GM19193 (cell line): ENCODE measurements around the gene REEP6.

Experiments used
- POLR2A ChIP-seq: IDR thresholded peaks from 4 replicates; pipeline ENCODE4 v1.6.1; 2011; ENCODE audit not compliant: insufficient read depth, insufficient read length; ENCODE audit errors: extremely low read depth

The REEP6 gene

DNA sequence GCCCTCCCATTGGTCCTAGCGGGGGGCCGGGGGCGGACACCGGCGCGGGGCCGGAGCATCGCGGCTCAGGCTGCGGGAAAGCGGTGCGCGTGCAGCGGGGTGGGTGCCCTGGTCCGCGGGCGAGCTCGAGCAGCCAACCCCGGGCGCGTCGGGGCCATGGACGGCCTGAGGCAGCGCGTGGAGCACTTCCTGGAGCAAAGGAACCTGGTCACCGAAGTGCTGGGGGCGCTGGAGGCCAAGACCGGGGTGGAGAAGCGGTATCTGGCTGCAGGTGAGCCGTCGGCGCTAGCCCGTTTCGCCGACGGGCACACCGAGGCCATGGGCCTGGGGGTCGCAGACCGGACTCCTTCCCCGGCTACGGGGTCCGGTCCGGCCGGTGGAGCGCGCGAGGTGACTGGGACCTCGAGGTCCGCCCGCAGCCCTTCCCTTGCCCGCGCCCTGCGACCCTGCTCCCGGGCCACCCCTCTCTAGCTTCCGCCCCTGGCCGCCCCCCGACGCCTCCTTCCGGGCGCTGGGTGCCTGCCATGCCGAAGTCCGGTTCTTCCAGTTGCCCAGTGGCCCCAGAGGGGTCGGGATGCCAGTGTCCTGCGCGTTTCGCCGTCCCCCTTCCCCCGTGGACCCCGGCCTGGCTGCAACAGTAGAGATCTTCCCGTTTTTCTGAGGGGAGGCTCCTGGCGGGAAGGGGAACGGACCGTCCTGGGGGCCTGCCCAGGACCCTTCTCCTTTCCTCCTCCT lies at the start of gene REEP6:
Gene REEP6 (plus strand): TSS at position 68 of the 735 bp plus-strand sequence. CDS start 89 bp downstream, at position 157.
- TF ChIP-seq POLR2A: no peak

DNA sequence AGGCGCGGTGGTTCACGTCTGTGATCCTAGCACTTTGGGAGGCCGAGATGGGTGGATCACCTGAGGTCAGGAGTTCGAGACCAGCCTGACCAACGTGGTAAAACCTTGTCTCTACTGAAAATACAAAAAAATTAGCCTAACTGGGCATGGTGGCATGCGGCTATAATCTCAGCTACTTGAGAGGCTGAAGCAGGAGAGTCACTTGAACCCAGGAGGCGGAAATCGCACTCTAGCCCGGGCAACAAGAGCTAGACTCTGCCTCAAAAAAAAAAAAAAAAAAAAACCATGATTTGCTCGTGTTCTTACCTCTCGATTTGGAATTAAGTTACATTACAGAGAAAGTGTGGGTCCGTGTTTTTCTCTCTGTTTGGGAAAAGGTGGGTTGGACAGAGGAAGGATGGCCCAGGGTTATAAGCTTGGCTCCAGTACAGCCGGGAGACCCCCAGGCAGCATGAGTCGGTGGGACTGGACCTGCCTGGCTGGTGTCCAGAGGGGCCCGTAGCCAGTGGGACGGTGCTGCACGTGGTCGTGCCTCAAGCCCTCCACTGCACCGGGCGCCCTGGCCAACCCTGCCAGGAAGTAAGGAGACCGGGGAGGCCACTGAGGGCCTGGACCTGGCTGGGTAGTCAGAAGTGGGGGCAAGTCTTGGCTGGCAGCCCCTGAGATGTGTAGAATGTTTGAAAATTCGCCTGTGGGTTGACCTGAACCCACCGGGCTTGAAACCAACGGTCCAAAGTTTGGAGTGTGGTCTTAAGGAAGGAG lies 49.1 kb upstream of the REEP6 start:
- no peak for TF ChIP-seq POLR2A

DNA sequence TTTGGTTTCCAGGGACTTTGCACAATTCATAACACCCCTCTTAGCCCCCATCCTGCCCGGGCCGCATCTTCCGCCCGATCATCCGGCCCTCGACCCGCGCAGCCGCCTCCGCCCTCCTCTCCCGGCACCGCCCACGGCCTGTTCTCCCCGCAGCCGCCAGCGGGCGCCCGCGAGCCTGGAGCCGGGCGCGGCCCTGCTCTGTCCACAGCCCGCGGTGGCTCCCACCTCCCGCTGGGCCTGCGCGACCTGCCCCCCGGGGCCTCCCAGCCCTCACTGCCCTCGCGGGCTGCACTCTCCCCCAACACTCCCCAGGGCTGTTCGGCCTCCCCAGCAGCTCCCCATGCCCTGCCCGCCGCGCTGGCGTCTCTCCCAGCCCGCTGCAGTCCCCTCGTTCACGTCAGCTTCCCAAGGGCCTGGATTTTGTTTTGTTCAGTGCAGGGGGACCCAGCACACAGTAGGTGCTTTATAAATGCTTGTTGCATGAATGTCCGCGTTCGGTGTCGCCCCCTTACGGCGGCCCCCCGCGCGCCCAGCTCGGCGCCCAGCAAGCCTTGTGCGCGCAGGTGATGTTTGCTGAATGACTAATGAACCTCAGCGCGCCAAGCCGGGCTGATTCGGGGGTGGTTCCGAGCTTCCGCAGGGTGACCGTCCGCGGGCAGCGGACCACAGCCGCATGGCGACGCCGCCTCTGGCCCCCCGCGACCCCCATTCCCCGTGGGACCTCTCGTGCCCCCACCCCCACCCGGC lies 45.6 kb upstream of the REEP6 start:
- TF ChIP-seq POLR2A: no peak

DNA sequence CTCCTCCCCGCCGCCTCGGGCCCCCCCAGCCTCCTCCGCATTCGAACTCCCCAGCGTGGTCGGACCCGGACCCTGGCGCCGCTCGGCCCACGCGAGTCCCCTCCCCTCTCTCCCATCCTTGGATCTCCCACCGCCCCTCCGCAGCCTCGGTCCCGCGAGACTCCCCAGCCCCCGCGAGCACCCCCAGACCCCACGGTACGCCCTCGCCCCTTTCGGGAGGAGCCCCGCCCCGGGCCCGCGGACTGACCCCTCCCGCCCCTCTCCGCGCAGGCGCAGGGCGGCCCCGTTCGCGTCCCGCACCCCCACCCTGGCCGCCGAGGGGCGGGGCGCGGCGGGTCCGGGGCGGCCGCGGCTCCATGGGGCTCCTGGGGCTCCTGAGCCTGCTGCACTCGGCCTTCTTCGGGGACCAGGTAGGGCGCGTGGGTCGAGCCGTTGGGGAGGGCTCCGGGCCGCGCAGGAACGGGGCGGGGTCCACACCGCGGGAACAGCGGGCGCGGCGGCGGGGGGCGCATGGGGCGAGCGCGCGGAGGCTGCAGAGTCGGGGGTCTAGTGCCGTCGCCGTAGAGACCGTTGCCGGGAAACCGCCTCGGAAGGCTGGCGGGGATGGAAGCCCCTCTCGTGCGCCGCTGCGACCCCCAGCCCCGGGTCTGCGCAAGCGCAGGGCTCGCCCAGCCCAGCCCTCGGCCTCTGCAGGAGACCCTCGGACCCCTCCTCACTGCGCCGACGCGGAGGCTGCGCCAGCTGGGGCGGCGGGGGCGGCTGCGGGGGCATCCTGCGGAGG lies 44.9 kb upstream of the REEP6 start:
- TF ChIP-seq POLR2A: no peak

DNA sequence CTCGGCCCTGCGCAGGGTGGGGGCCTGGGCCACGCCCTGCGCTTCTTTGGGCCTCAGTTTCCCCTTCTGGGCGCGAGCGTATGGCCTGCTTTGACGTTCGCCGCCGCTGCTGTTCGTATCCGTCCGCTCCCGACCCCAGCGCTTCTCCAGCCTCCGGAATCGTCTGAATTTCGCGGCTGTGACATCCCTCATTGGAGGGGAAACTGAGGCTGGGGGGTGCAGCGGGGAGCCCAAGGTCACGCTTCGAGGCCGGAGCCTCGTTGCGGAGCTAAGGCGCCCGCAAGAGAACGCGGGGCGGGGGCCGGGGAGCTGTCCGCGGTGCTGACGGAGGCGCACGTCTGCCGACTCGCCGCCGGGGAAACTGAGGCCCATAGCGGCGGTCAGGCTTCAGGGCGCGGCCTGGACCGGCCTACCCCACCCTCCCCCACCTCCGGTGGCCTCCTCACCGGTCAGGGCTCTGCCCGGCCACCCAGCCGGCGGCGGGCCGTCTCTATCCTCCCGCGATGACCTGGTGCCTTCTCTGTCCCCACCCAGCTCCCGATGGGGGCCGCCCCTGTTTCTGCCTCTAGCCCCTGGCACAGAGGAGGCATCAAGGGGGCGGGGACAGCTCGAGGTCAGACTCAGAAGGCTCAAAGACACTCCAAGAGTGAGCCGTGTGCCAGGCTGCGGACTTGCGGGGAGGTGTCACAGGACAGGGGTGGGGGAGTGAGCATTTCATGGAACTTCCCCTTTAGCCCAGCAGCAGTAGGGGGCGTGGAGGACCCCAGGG lies 44.1 kb upstream of the REEP6 start:
- TF ChIP-seq POLR2A: no peak

DNA sequence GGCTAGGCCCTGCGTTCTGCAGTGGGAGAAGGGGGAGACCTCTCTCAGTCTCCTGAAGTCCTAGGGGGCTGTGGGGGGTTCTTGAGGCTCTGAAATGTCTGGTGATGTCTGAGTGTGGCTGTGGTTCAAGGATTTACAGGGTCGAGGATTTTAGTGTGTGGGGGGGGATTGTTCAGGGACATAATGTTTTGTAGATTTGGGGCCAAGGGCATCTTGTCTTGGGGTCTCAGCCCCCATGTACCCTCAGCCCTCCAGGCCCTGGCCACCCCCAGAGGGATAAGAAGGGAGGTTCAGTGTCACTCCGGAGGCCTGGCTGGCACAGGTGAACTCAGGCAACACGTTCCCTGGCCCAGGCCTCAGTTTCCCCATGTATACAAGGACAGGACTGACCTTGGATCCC lies 43.5 kb upstream of the REEP6 start:
- no peak for TF ChIP-seq POLR2A

DNA sequence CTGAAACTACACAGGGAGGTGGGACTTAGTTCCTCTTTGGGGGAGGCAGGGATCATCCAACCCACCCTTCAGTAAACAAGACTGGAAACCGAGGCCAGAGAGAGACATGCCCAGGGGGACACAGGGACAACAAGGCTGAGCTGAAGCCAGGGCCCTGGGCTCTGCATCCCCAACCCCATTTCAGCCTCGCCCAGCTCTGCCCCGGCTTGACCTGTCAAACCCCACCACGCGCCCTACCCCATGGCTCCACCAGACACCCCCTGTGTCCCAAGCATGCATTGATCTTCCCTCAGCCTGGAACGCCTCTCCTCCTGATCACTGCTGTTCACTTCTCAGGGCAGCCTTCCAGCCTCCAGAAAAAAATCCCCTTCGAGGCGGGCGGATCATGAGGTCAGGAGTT lies 43.0 kb upstream of the REEP6 start:
- TF ChIP-seq POLR2A: no peak

DNA sequence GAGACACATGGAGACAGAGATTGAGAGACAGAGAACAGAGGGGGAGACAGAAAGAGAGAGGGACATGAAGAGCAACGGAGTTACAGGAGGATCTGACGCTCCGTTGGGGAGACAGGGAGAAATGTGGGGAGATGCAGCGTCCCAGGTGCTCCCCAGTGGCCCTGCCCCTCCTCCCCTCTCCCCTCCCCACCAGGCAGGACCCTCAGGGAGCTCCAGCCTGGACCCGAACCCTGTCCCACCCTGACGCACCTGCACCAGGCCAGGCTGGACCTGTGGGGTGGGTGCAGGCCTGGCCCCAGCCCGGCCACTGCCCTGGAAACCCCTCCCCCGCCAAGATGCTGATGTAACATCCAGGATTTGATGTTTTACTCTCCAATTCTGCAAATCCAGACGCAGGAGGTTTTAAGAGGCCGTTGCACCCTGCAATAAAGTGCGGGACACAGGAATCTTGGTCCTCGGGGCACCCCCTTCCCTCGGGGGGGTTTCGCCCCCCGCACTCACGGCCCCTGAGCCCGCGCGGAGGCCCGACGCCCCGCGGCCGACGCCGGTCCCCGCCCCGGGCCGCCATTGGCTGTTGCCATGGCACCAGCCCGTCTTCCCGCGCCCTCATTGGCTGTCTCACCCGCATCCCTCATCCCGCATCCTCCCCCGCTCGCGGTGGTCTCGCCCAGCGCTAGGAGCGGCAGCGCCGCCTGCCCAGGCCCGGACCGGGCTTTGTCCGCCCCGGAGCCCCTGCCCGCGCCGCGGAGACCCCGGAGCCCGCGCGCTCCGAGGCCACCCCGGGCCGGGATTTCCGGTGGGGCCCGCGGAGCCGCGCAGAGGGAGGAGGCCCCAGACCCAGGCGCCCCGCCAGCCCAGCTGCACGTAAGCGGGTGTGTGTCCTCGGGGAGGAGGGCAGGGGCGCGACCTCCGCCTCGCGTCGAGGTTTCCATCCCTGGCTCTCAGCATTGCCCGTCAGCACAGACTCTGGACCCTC lies 41.2 kb upstream of the REEP6 start, which contains the start of gene APC2:
Gene APC2 (plus strand): TSS at position 655 of the 976 bp plus-strand sequence. CDS start 2,881 bp downstream, outside the sequence.
- TF ChIP-seq POLR2A: no peak

DNA sequence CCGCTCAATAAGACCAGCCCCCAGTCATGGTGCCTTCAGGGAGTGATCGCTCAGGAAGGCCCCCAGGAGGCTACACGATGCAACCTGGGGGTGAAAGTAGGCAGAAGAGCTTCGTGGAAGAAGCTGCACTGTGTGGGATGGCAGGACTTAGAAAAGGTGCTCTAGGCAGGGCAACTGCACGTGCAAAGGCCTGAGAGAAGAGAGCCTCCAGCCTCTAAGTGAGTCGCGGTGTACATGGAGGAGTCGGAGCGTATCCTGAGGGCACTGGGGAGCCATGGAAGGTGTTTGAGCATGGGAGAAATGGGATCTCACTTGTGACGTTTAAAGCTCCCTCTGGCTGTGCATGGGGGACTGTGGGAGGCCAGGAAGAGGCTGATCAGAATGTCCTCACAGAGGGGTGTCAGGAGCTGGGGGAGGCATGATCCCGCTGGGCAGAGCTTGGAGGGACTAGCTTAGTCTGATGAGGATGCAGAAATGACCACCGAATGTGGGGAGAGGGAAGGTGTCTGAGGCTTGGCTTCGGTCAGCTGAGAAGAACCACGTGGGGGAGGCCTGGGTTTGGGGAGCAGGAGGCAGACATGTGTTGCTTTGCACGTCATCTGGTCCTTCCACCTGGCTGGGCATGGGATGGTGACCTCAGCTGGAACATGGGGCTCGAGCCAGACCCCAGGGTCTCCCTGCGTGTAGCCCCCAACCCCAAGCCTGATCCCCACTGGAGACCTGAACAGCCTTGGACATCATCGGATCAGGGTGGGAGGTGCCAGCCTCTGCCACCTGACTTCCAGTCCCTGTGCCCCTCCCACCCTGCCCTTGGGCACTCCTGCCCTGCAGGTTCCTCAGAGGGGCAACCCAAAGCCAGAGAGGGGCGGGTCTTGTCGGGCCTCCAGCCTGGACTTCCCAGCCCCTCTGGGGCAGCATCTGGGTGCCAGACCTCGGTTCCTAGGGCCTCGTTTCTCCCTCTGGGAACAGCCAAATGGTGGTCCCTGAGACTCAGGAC lies 39.9 kb upstream of the REEP6 start:
- no peak for TF ChIP-seq POLR2A

DNA sequence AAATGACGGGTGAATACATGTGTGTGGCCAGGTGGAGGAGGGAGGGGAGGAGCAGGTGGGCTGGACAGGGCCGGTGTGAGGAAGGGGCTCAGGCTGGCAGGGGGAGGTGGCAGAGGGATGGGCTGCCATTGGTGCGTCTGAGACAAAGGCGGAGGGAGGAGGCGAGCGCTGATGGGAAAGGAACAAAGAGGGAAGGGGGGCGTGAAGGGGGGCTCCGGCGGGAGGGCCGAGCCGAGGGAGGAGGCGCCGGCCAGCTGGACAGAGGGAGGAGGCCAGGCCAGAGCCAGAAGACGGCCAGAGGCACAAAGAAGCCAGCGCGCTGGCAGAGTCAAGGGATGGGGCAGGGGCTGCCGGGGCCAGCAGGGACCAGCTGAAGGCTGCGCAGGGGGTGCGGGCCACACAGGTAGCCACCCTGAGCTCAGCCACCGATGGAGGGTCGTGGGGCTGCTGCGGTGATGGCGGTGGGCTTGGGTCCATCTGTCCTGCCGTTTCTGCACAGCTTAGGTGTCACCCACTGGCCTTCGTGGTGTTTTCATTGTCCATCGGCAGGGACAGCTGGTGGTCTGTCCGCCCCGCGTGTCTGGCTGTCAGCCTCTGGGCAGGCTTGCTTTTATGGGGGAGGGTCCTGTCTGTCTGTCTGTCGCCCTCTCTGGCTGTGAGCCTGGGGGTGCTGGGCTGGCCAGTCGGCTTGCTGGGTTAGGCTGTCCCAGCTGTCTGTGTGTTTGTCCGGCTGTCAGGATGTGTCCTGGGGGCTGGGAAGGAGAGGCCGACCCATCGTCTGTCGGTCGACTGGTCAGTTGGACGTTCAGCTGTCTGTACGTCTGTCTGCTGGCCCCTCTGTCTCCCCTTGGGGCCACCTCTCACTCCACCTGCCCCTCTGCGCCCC lies 38.8 kb upstream of the REEP6 start:
- TF ChIP-seq POLR2A: no peak

DNA sequence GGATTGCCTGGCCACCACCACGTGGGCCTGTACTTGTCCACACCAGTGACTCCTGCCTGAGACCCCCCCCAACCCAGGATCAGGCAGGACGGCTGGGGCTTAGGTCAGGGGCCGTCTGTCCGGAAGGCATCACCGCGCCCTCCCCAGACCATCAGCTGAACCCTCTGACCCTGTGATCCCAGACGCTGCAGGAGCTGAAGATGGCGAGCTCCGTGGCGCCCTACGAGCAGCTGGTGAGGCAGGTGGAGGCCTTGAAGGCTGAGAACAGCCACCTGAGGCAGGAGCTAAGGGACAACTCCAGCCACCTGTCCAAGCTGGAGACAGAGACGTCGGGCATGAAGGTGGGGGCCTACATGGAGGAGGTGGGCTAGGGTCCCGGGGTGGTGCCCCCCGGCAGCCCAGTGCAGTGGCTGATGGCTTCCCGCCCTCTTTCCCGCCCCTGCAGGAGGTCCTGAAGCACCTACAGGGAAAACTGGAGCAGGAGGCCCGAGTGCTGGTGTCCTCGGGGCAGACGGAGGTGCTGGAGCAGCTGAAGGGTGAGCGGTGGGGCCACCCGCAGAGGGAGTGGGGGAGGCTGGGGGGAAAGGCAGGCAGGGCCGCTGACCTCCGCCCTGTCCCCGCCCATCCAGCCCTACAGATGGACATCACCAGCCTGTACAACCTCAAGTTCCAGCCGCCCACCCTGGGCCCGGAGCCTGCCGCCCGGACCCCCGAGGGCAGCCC lies 38.0 kb upstream of the REEP6 start:
- TF ChIP-seq POLR2A: no peak
